Measurements from ENCODE around the gene PITHD1. TPM values are rescaled to one million over a fixed set of nuclear protein-coding genes. Genes with fewer than 3 reads are reported as not detected.
A peak's percentile ranks its signal among the peaks of the same experiment; 100 is the strongest.

Gene PITHD1
- total and polyA plus RNA-seq, 10 of the 15 experiments (the other 5 are each of a cell fraction or from before 2014, with no cell fraction given): 23.7 to 82.2 (median 67.0) TPM

DNA sequence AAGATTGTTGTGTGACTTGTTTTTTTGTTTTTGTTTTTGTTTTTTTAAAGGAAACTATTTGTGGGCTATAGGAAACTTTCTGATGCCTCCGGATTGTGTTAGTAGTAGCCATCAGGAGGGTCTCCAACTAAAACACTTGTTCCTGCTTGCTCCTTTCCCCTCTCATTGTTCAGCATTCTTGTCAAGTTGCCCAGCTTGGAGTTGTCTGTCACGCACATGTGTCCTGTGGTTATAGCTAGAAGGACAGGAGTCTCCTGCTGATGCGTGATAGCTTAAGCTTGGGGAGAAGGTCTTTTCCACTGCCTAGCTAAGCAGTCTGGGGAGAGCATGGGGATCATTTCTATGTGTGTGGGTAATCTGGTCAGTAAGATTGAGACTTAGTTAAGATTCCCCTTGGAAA, 9.5 kb downstream of the PITHD1 start:
- Histone ChIP-seq H3K9me3 (replicated peaks; ENCODE audit: control insufficient read depth, insufficient read depth, low read length) (no peaks in the 10 kb centered on the region), H3K9ac (ENCODE audit: control insufficient read depth, insufficient read depth, low read length) (no peak overlapping the region), H3K79me2 (ENCODE audit: control insufficient read depth, insufficient read depth, low read length) (peaks cover 18% of the 10 kb centered on the region), H3K36me3 (ENCODE audit: control insufficient read depth in 2 of 2, insufficient read depth in 2 of 2, low read length in 1 of 2) (peaks cover 9 to 18% of the 10 kb centered on the region in 2 experiments; a peak in 3 of 4 replicates), H3K4me2 (ENCODE audit: control insufficient read depth, insufficient read depth) (no peak overlapping the region), H4K20me1 (ENCODE audit: control insufficient read depth, insufficient read depth) (no peaks in the 10 kb centered on the region), H3K27me3 (replicated peaks in 1 of 2; ENCODE audit: control insufficient read depth in 2 of 2, insufficient read depth in 2 of 2, low read length in 1 of 2) (no peaks in the 10 kb centered on the region), H3K27ac (ENCODE audit: control insufficient read depth, insufficient read depth) (no peak overlapping the region), H3K4me3 (no peak overlapping the region), H3K4me1 (ENCODE audit: control insufficient read depth, insufficient read depth, low read length) (0 out of 2 replicates have a peak, but pooled peaks cover 5% of the 10 kb centered on the region), H2AFZ (ENCODE audit: control insufficient read depth, low read depth, low read length) (no peak overlapping the region)
- TF ChIP-seq, protein P1, sequence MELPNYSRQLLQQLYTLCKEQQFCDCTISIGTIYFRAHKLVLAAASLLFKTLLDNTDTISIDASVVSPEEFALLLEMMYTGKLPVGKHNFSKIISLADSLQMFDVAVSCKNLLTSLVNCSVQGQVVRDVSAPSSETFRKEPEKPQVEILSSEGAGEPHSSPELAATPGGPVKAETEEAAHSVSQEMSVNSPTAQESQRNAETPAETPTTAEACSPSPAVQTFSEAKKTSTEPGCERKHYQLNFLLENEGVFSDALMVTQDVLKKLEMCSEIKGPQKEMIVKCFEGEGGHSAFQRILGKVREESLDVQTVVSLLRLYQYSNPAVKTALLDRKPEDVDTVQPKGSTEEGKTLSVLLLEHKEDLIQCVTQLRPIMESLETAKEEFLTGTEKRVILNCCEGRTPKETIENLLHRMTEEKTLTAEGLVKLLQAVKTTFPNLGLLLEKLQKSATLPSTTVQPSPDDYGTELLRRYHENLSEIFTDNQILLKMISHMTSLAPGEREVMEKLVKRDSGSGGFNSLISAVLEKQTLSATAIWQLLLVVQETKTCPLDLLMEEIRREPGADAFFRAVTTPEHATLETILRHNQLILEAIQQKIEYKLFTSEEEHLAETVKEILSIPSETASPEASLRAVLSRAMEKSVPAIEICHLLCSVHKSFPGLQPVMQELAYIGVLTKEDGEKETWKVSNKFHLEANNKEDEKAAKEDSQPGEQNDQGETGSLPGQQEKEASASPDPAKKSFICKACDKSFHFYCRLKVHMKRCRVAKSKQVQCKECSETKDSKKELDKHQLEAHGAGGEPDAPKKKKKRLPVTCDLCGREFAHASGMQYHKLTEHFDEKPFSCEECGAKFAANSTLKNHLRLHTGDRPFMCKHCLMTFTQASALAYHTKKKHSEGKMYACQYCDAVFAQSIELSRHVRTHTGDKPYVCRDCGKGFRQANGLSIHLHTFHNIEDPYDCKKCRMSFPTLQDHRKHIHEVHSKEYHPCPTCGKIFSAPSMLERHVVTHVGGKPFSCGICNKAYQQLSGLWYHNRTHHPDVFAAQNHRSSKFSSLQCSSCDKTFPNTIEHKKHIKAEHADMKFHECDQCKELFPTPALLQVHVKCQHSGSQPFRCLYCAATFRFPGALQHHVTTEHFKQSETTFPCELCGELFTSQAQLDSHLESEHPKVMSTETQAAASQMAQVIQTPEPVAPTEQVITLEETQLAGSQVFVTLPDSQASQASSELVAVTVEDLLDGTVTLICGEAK (IDR thresholded peaks at IDR 0.05; ENCODE audit: borderline replicate concordance): no peak
- TF ChIP-seq BCL11A (IDR thresholded peaks at IDR 0.05; ENCODE audit: low read depth, low read length) (no peak), NFYB (IDR thresholded peaks at IDR 0.05; ENCODE audit: insufficient read depth, low read depth, low read length) (no peak)
- 100% methylated on average over 3 of the region's 3 CpGs for WGBS (ENCODE audit: insufficient coverage, insufficient replicate concordance, low lambda C conversion rate, missing lambda C conversion rate)
- FAIRE-seq (no peak), ATAC-seq (no peak), DNase-seq (ENCODE audit: low read depth, low spot score) (no peak)
- SMC1A ChIA-PET (ENCODE audit: uncharacterized antibody, unreplicated experiment): interaction anchor here (0.7 to 1.2 kb wide), 5 partner anchors 8 to 129 kb away, joined by 3 to 4 read pairs (median 3); partner anchors contain the start of gene PITHD1
- BruUV-seq (replicated peaks): TSS peak; percentile 36
- POLR2A ChIA-PET: no interaction called here
- in situ Hi-C loops (cut with MboI) (loop anchor here (25.0 kb wide), 1 partner anchor 1450 kb away; the partner anchor contains the start of genes RSRP1 and SYF2), intact Hi-C loops (cut with micrococcal nuclease; ENCODE audit: unreplicated experiment) (no loop called here)
- CTCF ChIA-PET: interaction anchor here (0.9 to 1.6 kb wide), 7 partner anchors 8 to 129 kb away, joined by 3 to 5 read pairs (median 4); partner anchors contain the start of gene PITHD1
- RAD21 ChIA-PET (ENCODE audit: unreplicated experiment): interaction anchor here (1.1 kb wide), 1 partner anchor 129 kb away, joined by 3 read pairs; no protein-coding TSS in a partner anchor

Data from GM12878 (cell line).